Measurements from ENCODE around the gene GABRR2. TPM values are rescaled to one million over a fixed set of nuclear protein-coding genes. Genes with fewer than 3 reads are reported as not detected.

Gene GABRR2
- total and polyA plus RNA-seq, 2 of the 4 experiments (the other 2 are of a cell fraction) = 0.26 TPM; not detected in 1

DNA sequence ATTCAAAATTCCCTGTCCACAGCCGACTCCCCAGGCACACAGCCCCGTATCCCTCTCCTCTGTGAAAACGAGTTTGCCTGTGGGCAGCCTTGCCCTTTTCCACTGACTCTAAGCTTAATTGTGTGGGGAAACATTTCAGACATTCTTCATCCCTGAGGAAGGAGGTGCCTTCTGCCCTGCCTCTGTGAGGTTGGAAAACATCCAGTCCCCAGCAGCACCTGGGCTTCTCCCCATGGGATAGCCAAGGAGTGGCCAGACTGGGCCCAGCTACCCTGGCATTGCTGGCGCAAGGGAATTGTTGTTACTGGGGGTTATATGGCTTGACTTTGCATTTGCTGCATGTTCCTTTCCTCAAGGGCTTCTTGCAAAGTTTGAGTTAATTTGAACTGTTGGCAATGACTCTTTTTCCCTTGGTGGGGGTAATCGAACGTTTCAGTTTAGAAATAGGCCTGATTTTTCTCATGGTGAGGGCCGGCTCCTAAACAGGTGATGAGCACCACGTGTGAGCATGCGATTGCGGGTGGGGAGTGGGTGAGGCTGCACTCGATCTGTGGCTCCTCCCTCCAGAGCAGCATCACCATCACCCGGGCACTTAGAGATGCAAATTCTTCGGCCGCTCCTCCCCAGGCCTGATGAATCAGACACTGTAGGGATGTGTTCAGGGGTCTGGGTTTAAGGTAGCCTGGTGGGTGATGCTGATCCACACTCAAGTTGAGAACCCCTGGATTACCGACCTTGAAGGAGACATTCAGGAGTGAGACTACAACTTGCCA is 29.9 kb downstream of the GABRR2 start:
- H3K9me3 ChIP-seq (ENCODE audit: control insufficient read depth, insufficient read depth, low read length) = no peaks in the 10 kb centered on the region
- H3K23ac ChIP-seq (ENCODE audit: low read depth, low read length) = no peak overlapping the region
- 75% methylated on average over 1 of the region's 15 CpGs; no CpG with 5 or more reads in 1 of the 2 experiments for WGBS, 2 experiments (ENCODE audit: extremely low coverage in 2 of 2, insufficient read length in 1 of 2)
- H3K4me2 ChIP-seq (ENCODE audit: low read depth, low read length) = no peak overlapping the region
- no peak overlapping the region for H2AK9ac ChIP-seq (replicated peaks; ENCODE audit: low read depth, low read length, poor library complexity)
- H2BK20ac ChIP-seq (ENCODE audit: low read depth, low read length) = no peak overlapping the region
- POLR2A ChIA-PET (ENCODE audit: unreplicated experiment) = no interaction called here
- no peaks in the 10 kb centered on the region for H3K9me1 ChIP-seq (ENCODE audit: insufficient read depth, low read length)
- peaks cover 30% of the 10 kb centered on the region for H3K27me3 ChIP-seq (ENCODE audit: control insufficient read depth, insufficient read depth, low read length)
- H3K36me3 ChIP-seq (ENCODE audit: control insufficient read depth, insufficient read depth, low read length) = no peaks in the 10 kb centered on the region
- no peaks in the 10 kb centered on the region for H3K4me1 ChIP-seq (ENCODE audit: control insufficient read depth, insufficient read depth, low read length)
- no peak overlapping the region for H4K5ac ChIP-seq (ENCODE audit: low read depth, low read length)
- no peak overlapping the region for H3K18ac ChIP-seq (ENCODE audit: low read depth, low read length)
- no peak overlapping the region for H2AK5ac ChIP-seq (ENCODE audit: low read depth, low read length)
- H3K79me1 ChIP-seq (ENCODE audit: low read depth in 1 of 2, low read length in 2 of 2) = no peaks in the 10 kb centered on the region
- no peak overlapping the region for H4K91ac ChIP-seq (ENCODE audit: insufficient read depth, low read depth, low read length)
- TF ChIP-seq, protein P1, sequence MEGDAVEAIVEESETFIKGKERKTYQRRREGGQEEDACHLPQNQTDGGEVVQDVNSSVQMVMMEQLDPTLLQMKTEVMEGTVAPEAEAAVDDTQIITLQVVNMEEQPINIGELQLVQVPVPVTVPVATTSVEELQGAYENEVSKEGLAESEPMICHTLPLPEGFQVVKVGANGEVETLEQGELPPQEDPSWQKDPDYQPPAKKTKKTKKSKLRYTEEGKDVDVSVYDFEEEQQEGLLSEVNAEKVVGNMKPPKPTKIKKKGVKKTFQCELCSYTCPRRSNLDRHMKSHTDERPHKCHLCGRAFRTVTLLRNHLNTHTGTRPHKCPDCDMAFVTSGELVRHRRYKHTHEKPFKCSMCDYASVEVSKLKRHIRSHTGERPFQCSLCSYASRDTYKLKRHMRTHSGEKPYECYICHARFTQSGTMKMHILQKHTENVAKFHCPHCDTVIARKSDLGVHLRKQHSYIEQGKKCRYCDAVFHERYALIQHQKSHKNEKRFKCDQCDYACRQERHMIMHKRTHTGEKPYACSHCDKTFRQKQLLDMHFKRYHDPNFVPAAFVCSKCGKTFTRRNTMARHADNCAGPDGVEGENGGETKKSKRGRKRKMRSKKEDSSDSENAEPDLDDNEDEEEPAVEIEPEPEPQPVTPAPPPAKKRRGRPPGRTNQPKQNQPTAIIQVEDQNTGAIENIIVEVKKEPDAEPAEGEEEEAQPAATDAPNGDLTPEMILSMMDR (conservative IDR thresholded peaks at IDR 0.05; ENCODE audit: low read depth, low read length) = no peak
- TF ChIP-seq BHLHE40 (IDR thresholded peaks at IDR 0.05; ENCODE audit: low read depth, low read length) = no peak
- no peak for TF ChIP-seq FOS (IDR thresholded peaks at IDR 0.05; ENCODE audit: low read depth, low read length)
- TF ChIP-seq RCOR1 (IDR thresholded peaks at IDR 0.05; ENCODE audit: insufficient replicate concordance, low read length) = no peak
- TF ChIP-seq, protein P2, sequence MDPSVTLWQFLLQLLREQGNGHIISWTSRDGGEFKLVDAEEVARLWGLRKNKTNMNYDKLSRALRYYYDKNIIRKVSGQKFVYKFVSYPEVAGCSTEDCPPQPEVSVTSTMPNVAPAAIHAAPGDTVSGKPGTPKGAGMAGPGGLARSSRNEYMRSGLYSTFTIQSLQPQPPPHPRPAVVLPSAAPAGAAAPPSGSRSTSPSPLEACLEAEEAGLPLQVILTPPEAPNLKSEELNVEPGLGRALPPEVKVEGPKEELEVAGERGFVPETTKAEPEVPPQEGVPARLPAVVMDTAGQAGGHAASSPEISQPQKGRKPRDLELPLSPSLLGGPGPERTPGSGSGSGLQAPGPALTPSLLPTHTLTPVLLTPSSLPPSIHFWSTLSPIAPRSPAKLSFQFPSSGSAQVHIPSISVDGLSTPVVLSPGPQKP (IDR thresholded peaks at IDR 0.05; ENCODE audit: borderline replicate concordance, low read depth, low read length) = no peak
- no peak for TF ChIP-seq POLR2A (IDR thresholded peaks at IDR 0.05; ENCODE audit: low read depth, low read length)
- no peak for TF ChIP-seq MAZ (IDR thresholded peaks at IDR 0.05; ENCODE audit: borderline replicate concordance, low read depth, low read length)
- TF ChIP-seq SMC3 (IDR thresholded peaks at IDR 0.05; ENCODE audit: low read depth, low read length) = no peak
- TF ChIP-seq NFE2L2 (IDR thresholded peaks at IDR 0.05; ENCODE audit: low read depth, low read length) = no peak
- no peak for TF ChIP-seq RFX5 (IDR thresholded peaks at IDR 0.05; ENCODE audit: low read depth, low read length)
- no peak for TF ChIP-seq CHD1 (IDR thresholded peaks at IDR 0.05; ENCODE audit: low read depth, low read length)
- no peak for TF ChIP-seq RAD21 (IDR thresholded peaks at IDR 0.05; ENCODE audit: low read length)
- no peak for TF ChIP-seq MAFK (IDR thresholded peaks at IDR 0.05; ENCODE audit: low read depth, low read length)
- TF ChIP-seq, protein P3, sequence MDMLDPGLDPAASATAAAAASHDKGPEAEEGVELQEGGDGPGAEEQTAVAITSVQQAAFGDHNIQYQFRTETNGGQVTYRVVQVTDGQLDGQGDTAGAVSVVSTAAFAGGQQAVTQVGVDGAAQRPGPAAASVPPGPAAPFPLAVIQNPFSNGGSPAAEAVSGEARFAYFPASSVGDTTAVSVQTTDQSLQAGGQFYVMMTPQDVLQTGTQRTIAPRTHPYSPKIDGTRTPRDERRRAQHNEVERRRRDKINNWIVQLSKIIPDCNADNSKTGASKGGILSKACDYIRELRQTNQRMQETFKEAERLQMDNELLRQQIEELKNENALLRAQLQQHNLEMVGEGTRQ (IDR thresholded peaks at IDR 0.05; ENCODE audit: low read depth, low read length) = no peak
- no peak for TF ChIP-seq MXI1 (IDR thresholded peaks at IDR 0.05; ENCODE audit: borderline replicate concordance, low read depth, low read length)
- TF ChIP-seq CEBPB (IDR thresholded peaks at IDR 0.05; ENCODE audit: low read depth, low read length) = no peak
- no peak overlapping the region for H3K9ac ChIP-seq (ENCODE audit: low read depth, low read length)
- H3K4me3 ChIP-seq (ENCODE audit: insufficient read depth, low read depth, low read length) = no peak overlapping the region
- H2BK120ac ChIP-seq (ENCODE audit: low read depth, low read length) = no peak overlapping the region
- ATAC-seq (ENCODE audit: low read depth) = no peak
- H3K56ac ChIP-seq (ENCODE audit: extremely low read depth, insufficient read depth, low read length) = no peak overlapping the region
- intact Hi-C loops (cut with micrococcal nuclease) (no loop called here), dilution Hi-C loops (cut with HindIII; ENCODE audit: low sequenced_read_pairs, unreplicated experiment) (no loop called here), in situ Hi-C loops (cut with MboI; ENCODE audit: low sequenced_read_pairs) (no loop called here)
- no peak for DNase-seq
- no peak overlapping the region for H2AFZ ChIP-seq (replicated peaks; ENCODE audit: low read length, poor library complexity)
- no peak overlapping the region for H3K4ac ChIP-seq (ENCODE audit: low read depth, low read length)
- H4K20me1 ChIP-seq (ENCODE audit: insufficient read depth, low read length) = no peaks in the 10 kb centered on the region; the same call in 1 of the 2 replicates
- H2BK5ac ChIP-seq (ENCODE audit: low read depth, low read length, poor library complexity, severe bottlenecking) = no peak overlapping the region
- H4K8ac ChIP-seq (ENCODE audit: low read depth in 2 of 2, low read length in 2 of 2) = no peak overlapping the region
- BruUV-seq (replicated peaks) = no TSS peak
- no peak overlapping the region for H3K14ac ChIP-seq (replicated peaks; ENCODE audit: low read depth, low read length)
- H3K27ac ChIP-seq (ENCODE audit: insufficient read depth, low read length) = no peak overlapping the region
- no peak overlapping the region for H2BK15ac ChIP-seq (ENCODE audit: low read depth, low read length)
- CTCF ChIA-PET = no interaction called here

Data from IMR-90 (cell line).